K562 (cell line): ENCODE data around the gene HES4. TPM values are rescaled to one million over a fixed set of nuclear protein-coding genes. Genes with fewer than 3 reads are reported as not detected.
A peak's percentile ranks its signal among the peaks of the same experiment; 100 is the strongest.

Source experiments
- ATF7 ChIP-seq: fragments of 450-650 bp; IDR thresholded peaks from 2 replicates; pipeline ENCODE4 v1.7.1; 2014; ENCODE audit warnings: mild to moderate bottlenecking, moderate library complexity
- CLOCK ChIP-seq: fragments of 250-450 bp; sonication (Bioruptor Pico); IDR thresholded peaks from 2 replicates; pipeline ENCODE4 v1.4.0; 2020; ENCODE audit warnings: mild to moderate bottlenecking, moderate library complexity, borderline replicate concordance
- CUX1 ChIP-seq: fragments of 200-800 bp; sonication (Bioruptor generic); IDR thresholded peaks from 2 replicates; pipeline ENCODE4 v1.6.1; 2016; ENCODE audit warnings: missing genetic modification characterization, missing compliant biosample characterization
- EP300 ChIP-seq: IDR thresholded peaks from 2 replicates; pipeline ENCODE4 v1.6.1; 2012; ENCODE audit warnings: low read length, improper control_type of control experiment
- KHSRP ChIP-seq: fragments of 450-650 bp; IDR thresholded peaks from 2 replicates; pipeline ENCODE4 v1.6.1; 2017
- MCM2 ChIP-seq: fragments of 450-650 bp; IDR thresholded peaks from 2 replicates; pipeline ENCODE4 v1.6.1; 2017; ENCODE audit warnings: low read depth, mild to moderate bottlenecking
- MYC ChIP-seq, 2 experiments: fragments of 250-450 bp in 1 of 2; sonication (Bioruptor Pico) in 1 of 2; IDR thresholded peaks; 2 replicates each; pipeline versions ENCODE4 v1.5.1 to v1.6.1; 2012 to 2021; ENCODE audit warnings: low read depth in 2 of 2, borderline replicate concordance in 1 of 2, improper control_type of control experiment in 1 of 2, low read length in 1 of 2, mild to moderate bottlenecking in 1 of 2, moderate library complexity in 1 of 2
- POLR2B ChIP-seq: fragments of 450-650 bp; IDR thresholded peaks from 2 replicates; pipeline ENCODE4 v1.6.1; 2018; ENCODE audit warnings: low read depth; ENCODE audit not compliant: partially characterized antibody
- RNF2 ChIP-seq: sonication (generic); IDR thresholded peaks from 2 replicates; pipeline ENCODE4 v1.6.1; 2016
- SMARCC2 ChIP-seq: fragments of 450-650 bp; IDR thresholded peaks from 2 replicates; pipeline ENCODE4 v1.6.1; 2017; ENCODE audit warnings: antibody characterized with exemption, moderate library complexity, mild to moderate bottlenecking, low read depth
- SOX6 ChIP-seq: fragments of 450-650 bp; IDR thresholded peaks from 2 replicates; pipeline ENCODE4 v1.6.1; 2014; ENCODE audit warnings: mild to moderate bottlenecking
- TAF7 ChIP-seq: fragments of 450-650 bp; IDR thresholded peaks from 2 replicates; pipeline ENCODE4 v1.6.1; 2016; ENCODE audit warnings: missing genetic modification characterization, missing compliant biosample characterization
- YBX1 ChIP-seq: fragments of 450-650 bp; IDR thresholded peaks from 2 replicates; pipeline ENCODE4 v1.7.1; 2016; ENCODE audit warnings: mild to moderate bottlenecking
- ZNF174 ChIP-seq: fragments of 250-450 bp; sonication (Bioruptor Pico); IDR thresholded peaks from 2 replicates; pipeline ENCODE4 v1.4.0; 2020; ENCODE audit warnings: mild to moderate bottlenecking
- ZNF354B ChIP-seq: fragments of 250-450 bp; sonication (Bioruptor Pico); IDR thresholded peaks from 2 replicates; pipeline ENCODE4 v1.4.0; 2020
- ZNF830 ChIP-seq: fragments of 250-450 bp; sonication (Bioruptor Pico); IDR thresholded peaks from 2 replicates; pipeline ENCODE4 v1.5.0; 2021; ENCODE audit warnings: mild to moderate bottlenecking
- polyA plus RNA-seq, 8 experiments: library from polyadenylated mRNA; depleted of rRNA in 4 of 8; stranded (reverse) in 5 of 8; unstranded in 3 of 8; fragments of >200 nt; fragmentation: Nextera tagmentation in 2 of 8; fragmentation: Illumina TruSeq in 1 of 8; extraction: Ambion mirVana in 2 of 8; extraction: Trizol in 1 of 8; gene quantifications; 2 replicates each; pipeline versions ENCODE4 v1.2.1 to v1.2.3, GENCODE V29; 2011 to 2014; ENCODE audit warnings: inconsistent platforms in 1 of 8, missing spikeins in 1 of 8
- total RNA-seq, 7 experiments: library from RNA; depleted of rRNA in 6 of 7; stranded (reverse); fragments of >200 nt in 6 of 7; fragmentation: Illumina TruSeq in 2 of 7; extraction: Trizol in 2 of 7; gene quantifications; 2 replicates each; pipeline versions ENCODE4 v1.2.1 to v1.2.3, GENCODE V29; 2011 to 2021; ENCODE audit warnings: low replicate concordance in 1 of 7
- TF ChIP-seq, protein P1 (sequence below): sonication (generic); formaldehyde crosslinking; IDR thresholded peaks from 2 replicates; pipeline ENCODE4 v1.8.0; 2022; ENCODE audit warnings: mild to moderate bottlenecking, low read depth, missing genetic modification reagents

Gene HES4
- total and polyA plus RNA-seq, 9 of the 15 experiments (the other 6 are each of a cell fraction or from before 2014, with no cell fraction given): 0.21 to 43.7 (median 5.3) TPM; not detected in 2

DNA sequence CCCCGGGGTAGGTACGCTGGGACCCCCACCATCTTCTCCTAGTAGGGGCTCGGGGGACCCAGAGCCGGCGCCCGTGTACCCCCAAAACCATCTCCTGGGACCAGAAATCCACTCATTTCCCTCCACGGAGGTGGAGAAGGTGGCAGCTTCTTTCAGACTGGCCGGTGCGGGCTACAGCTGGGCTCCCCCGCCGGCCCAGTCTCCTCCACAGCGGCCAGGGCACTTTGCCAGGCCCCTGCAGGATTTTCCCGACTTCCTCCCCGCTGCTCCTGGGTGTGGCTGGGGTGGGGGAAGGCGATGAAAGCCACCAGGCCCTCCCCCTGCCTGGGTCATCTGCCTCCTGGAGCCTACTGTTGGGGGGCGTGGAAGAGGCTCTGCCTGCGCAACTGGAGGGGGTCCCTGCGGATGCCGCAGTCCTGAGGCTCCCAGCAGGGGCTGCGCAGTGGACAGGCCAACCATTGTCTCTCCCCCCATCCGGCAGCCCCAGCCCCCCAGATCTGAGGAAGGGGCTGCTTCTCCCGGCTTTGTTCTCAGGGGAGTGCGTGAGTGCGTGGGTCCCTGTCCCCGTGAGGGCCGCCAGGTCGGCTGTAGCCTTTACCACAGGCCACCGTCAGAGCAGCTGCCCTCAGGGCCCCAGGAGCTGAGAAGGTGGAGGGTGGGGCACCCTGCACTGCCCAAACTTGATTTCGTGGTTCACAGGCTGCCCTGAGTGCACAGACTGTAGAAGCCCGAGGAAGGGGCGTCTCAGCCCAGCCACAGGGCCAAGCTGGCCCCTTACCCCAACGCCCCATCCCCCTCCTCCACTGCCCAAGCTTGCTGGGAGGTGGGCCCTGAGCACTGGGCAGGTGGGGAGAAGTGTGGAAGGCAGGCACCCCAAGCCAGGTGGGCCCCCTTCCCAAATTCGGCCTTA lies 21.4 kb upstream of the HES4 start (continued):
- no peak for TF ChIP-seq MCM2
- no peak for TF ChIP-seq YBX1
- TF ChIP-seq ZNF354B (CRISPR knock-in tag): no peak
- TF ChIP-seq RNF2: no peak
- TF ChIP-seq TAF7: no peak
- no peak; the same call in 1 of the 2 replicates for TF ChIP-seq SOX6
- no peak for TF ChIP-seq POLR2B
- TF ChIP-seq, protein P1, sequence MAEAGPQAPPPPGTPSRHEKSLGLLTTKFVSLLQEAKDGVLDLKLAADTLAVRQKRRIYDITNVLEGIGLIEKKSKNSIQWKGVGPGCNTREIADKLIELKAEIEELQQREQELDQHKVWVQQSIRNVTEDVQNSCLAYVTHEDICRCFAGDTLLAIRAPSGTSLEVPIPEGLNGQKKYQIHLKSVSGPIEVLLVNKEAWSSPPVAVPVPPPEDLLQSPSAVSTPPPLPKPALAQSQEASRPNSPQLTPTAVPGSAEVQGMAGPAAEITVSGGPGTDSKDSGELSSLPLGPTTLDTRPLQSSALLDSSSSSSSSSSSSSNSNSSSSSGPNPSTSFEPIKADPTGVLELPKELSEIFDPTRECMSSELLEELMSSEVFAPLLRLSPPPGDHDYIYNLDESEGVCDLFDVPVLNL (CRISPR knock-in tag): no peak
- TF ChIP-seq EP300: peak; percentile 30
- no peak for TF ChIP-seq SMARCC2
- no peak for TF ChIP-seq ZNF174
- TF ChIP-seq ATF7: peak; percentile 24; the same call in 1 of the 2 replicates
- TF ChIP-seq MYC (IDR thresholded peaks at IDR 0.05; ENCODE audit: low read depth, low read length): peak; percentile 48; the same call in 1 of the 2 replicates
- TF ChIP-seq MYC (CRISPR knock-in tag; IDR thresholded peaks at IDR 0.05; ENCODE audit: borderline replicate concordance, low read depth): no peak
- no peak for TF ChIP-seq KHSRP
- 0 out of 2 replicates have a peak, but pooled peaks have one; percentile 12 for TF ChIP-seq CLOCK (CRISPR knock-in tag)
- TF ChIP-seq ZNF830 (CRISPR knock-in tag): no peak
- TF ChIP-seq CUX1 (CRISPR knock-in tag): no peak
